ENCODE measurements around the gene SEPTIN2.

Gene SEPTIN2

DNA sequence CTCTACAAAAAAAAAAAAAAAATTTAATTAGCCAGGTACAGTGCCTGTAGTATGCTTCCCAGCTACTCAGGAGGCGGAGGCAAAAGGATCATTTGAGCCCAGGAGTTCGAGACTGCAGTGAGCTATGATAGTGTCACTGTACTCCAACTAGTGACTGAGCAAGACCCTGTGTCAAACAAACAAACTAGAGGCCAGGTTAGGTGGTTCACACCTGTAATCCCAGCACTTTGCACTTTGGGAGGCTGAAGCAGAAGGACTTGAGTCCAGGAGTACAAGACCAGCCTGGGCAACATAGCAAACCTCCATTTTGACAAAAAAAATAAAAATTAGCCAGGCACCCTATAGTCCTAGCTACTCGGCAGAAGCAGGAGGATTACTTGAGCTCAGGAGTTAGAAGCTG lies 13.6 kb upstream of the SEPTIN2 start:
- no peak overlapping the region for H3K27ac ChIP-seq (ENCODE audit: low read depth, low read length, severe bottlenecking)
- WGBS, 2 experiments (ENCODE audit: insufficient coverage in 2 of 2): 91 to 93% methylated on average over 3 of the region's 3 CpGs
- H3K9me3 ChIP-seq (ENCODE audit: control insufficient read depth, low read length): no peaks in the 10 kb centered on the region
- H3K36me3 ChIP-seq (ENCODE audit: control insufficient read depth, insufficient read depth, low read length): peaks cover 19% of the 10 kb centered on the region
- peaks cover 5% of the 10 kb centered on the region for H3K4me1 ChIP-seq (ENCODE audit: control insufficient read depth, insufficient read depth, low read length, poor library complexity, severe bottlenecking)
- H3K4me3 ChIP-seq (ENCODE audit: extremely low read depth, insufficient read depth, low read length, poor library complexity, severe bottlenecking): no peak overlapping the region

DNA sequence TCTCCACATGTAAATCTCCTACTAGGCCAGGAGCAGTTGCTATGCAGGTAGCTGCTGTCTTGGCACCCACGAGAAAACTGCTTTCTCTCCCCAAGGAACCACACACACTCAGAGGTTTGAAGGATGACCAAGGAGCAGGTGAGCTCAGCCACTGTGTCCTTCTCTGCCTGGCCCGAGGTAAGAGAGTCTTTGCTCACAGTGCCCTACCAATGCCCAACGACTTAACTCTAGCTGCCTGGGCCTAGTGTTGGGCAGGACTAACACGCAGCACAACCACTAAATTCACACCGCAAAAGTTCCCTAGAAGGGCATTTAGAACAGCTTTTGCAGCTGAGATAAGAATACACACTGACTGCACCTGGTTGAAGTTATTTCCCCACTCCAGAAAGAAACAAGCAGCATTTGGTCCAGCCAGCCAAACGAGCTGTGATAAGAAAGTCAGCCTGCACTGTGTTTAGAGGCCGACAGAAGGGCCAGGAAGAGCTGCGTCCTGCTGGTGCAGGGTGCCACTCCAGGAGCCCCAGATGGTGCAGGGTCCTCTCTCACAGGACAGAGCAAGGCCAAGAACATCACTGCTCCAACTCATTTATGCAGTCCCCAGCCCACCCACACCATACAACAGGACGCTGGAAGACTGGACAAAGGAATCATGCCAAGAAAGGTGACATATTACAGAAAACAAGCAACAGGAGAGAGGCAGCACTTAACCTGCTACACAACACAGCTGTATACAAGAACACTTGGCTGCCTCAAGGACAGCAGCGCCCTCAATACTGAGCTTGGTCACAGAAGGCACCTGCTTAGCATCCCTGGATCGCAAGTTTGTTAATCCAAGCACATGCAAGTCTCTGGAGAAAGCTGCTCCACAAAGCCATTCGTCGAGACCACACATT lies 12.7 kb upstream of the SEPTIN2 start:
- Histone ChIP-seq H3K4me1 (ENCODE audit: control insufficient read depth, insufficient read depth, low read length, poor library complexity, severe bottlenecking) (peaks cover 5% of the 10 kb centered on the region), H3K4me3 (ENCODE audit: extremely low read depth, insufficient read depth, low read length, poor library complexity, severe bottlenecking) (no peak overlapping the region), H3K36me3 (ENCODE audit: control insufficient read depth, insufficient read depth, low read length) (peaks cover 11% of the 10 kb centered on the region), H3K9me3 (ENCODE audit: control insufficient read depth, low read length) (no peaks in the 10 kb centered on the region), H3K27ac (ENCODE audit: low read depth, low read length, severe bottlenecking) (no peak overlapping the region)
- WGBS, 2 experiments (ENCODE audit: insufficient coverage in 2 of 2): 90 to 92% methylated on average over 11 of the region's 13 CpGs

DNA sequence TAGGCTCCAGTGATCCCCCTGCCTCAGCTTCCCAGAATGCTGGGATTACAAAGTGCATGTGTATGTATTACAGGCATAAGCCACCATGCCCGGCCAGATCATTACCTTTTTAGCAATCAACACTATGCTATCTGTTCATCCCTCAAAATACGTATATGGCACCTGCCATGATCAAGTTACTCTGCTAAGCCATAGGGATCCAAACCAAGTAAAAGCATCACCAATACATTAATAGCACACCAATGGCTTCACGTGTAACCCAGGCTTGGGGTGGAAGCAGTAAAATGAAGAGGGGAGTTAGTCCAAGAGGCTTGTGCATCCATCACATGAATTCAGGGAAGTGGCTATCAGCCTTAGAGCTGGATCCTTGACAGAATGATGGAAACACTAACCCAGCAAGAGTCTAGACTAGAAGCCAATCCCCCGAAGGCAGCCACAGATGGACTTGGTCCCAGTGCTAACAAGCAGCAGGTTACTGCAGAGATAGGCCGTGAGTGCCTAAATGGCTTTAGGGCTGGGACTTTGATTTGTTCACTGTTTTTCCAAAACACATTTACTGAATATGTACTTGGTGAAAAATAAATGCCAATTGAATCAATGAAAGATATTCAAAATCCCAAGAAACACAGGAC lies 11.6 kb upstream of the SEPTIN2 start:
- H3K36me3 ChIP-seq (ENCODE audit: control insufficient read depth, insufficient read depth, low read length): peaks cover 12% of the 10 kb centered on the region
- H3K27ac ChIP-seq (ENCODE audit: low read depth, low read length, severe bottlenecking): no peak overlapping the region
- no peaks in the 10 kb centered on the region for H3K9me3 ChIP-seq (ENCODE audit: control insufficient read depth, low read length)
- 92 to 100% methylated on average over 1 to 2 of the region's 5 CpGs for WGBS, 2 experiments (ENCODE audit: insufficient coverage in 2 of 2)
- peaks cover 5% of the 10 kb centered on the region for H3K4me1 ChIP-seq (ENCODE audit: control insufficient read depth, insufficient read depth, low read length, poor library complexity, severe bottlenecking)
- H3K4me3 ChIP-seq (ENCODE audit: extremely low read depth, insufficient read depth, low read length, poor library complexity, severe bottlenecking): no peak overlapping the region

DNA sequence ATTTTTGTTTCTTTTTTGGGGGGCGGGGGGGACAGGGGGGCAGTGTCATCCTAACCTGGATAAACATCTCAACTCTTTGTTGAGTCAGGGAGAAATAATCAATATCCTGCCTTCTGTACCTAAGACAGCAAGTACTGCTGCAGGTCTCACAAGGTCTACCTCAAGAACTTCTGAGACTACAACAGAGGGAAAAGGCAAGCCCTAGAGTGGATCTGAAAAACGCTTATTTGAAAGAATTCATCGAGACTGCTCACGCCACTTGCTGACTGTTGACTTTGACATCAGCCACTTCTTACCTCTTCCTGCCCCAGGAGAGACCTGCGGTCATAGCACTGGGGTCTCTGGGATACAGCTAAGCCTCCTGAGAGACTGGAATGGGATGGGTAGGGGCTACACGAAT lies 8.7 kb upstream of the SEPTIN2 start:
- H3K4me3 ChIP-seq (ENCODE audit: extremely low read depth, insufficient read depth, low read length, poor library complexity, severe bottlenecking): no peak overlapping the region
- no peak overlapping the region for H3K27ac ChIP-seq (ENCODE audit: low read depth, low read length, severe bottlenecking)
- H3K9me3 ChIP-seq (ENCODE audit: control insufficient read depth, low read length): no peaks in the 10 kb centered on the region
- 86 to 95% methylated on average over 3 to 4 of the region's 6 CpGs for WGBS, 2 experiments (ENCODE audit: insufficient coverage in 2 of 2)
- peaks cover 26% of the 10 kb centered on the region for H3K4me1 ChIP-seq (ENCODE audit: control insufficient read depth, insufficient read depth, low read length, poor library complexity, severe bottlenecking)
- H3K36me3 ChIP-seq (ENCODE audit: control insufficient read depth, insufficient read depth, low read length): peaks cover 17% of the 10 kb centered on the region

DNA sequence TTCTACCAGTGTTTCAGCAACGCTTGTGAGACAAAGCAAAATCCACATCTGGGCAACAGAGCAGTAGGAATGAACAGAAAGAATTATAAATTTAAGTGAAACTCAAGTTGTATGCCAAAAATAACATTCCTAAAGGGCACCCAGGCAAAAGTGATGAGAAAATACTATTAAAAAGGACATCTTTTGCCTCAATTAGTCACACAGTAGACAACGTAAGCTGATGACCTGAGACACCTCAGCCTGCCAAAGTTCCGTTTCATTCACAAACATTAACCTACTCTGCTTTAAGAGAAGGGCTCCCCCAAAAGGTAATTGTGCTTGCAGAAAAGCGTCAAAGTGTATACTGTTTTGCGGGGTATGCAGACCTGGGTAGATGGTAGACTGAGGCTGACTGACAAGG lies 7.5 kb upstream of the SEPTIN2 start:
- no peak overlapping the region for H3K27ac ChIP-seq (ENCODE audit: low read depth, low read length, severe bottlenecking)
- H3K4me3 ChIP-seq (ENCODE audit: extremely low read depth, insufficient read depth, low read length, poor library complexity, severe bottlenecking): no peak overlapping the region
- no peaks in the 10 kb centered on the region for H3K9me3 ChIP-seq (ENCODE audit: control insufficient read depth, low read length)
- WGBS, 2 experiments (ENCODE audit: insufficient coverage in 2 of 2): 100% methylated on average over 3 of the region's 5 CpGs; no CpG with 5 or more reads in 1 of the 2 experiments
- peaks cover 17% of the 10 kb centered on the region for H3K36me3 ChIP-seq (ENCODE audit: control insufficient read depth, insufficient read depth, low read length)
- peaks cover 26% of the 10 kb centered on the region for H3K4me1 ChIP-seq (ENCODE audit: control insufficient read depth, insufficient read depth, low read length, poor library complexity, severe bottlenecking)

DNA sequence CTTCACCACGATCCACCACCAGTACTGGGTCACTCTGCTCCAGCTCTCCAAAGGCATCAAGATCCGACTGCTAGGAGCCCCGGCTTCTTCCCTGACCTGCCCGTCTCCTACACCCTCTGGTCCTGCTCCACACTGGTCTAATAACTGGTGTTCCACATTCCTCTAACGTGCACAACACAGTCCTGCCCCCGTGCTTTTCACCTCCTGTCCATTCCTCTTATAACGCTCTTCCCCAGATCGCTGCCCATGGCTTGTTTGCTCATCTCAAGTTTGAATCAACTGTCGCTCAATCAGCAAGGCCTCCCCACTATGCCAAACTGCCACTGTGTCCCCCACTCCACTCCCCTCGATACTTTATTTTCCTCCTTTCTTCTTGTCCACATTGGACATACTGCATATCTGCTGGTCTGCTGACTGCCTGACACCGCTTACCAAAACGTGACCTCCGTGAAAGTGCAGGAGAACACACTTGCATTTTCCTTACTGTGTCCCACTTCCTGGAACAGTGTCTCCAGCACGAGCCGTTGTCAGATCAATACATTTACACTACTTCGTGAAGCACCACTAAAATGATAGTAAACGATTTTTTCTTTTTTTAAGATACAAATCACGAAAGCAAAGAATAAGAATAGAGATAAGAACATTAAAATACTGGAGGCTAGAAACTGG lies 6.8 kb upstream of the SEPTIN2 start:
- H3K4me3 ChIP-seq (ENCODE audit: extremely low read depth, insufficient read depth, low read length, poor library complexity, severe bottlenecking): no peak overlapping the region
- peaks cover 17% of the 10 kb centered on the region for H3K36me3 ChIP-seq (ENCODE audit: control insufficient read depth, insufficient read depth, low read length)
- H3K4me1 ChIP-seq (ENCODE audit: control insufficient read depth, insufficient read depth, low read length, poor library complexity, severe bottlenecking): peaks cover 29% of the 10 kb centered on the region
- H3K9me3 ChIP-seq (ENCODE audit: control insufficient read depth, low read length): no peaks in the 10 kb centered on the region
- H3K27ac ChIP-seq (ENCODE audit: low read depth, low read length, severe bottlenecking): no peak overlapping the region
- 94 to 98% methylated on average over 14 to 16 of the region's 18 CpGs for WGBS, 2 experiments (ENCODE audit: insufficient coverage in 2 of 2)

DNA sequence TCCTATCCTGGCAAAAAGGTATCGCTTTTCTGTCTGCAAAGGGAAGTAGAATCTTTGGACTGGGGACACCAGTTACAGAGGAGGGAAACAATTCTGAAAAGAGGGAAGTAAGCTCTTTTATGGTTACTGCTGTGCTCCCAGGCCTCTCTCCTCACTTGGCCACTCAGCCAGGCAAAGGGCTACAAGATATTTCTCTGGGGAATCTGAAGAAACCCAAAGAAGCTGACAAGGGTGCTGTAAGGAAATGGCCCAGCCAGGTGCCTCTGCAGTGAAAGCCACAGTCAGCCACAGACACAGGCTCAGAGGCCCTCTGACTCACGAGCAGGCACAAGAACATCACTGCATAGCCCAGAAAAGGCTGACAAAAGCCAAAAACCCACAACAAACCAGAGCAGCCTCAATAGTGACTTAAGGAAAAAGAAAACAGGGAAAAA lies 6.0 kb upstream of the SEPTIN2 start:
- no peak overlapping the region for H3K4me3 ChIP-seq (ENCODE audit: extremely low read depth, insufficient read depth, low read length, poor library complexity, severe bottlenecking)
- H3K36me3 ChIP-seq (ENCODE audit: control insufficient read depth, insufficient read depth, low read length): peaks cover 17% of the 10 kb centered on the region
- H3K4me1 ChIP-seq (ENCODE audit: control insufficient read depth, insufficient read depth, low read length, poor library complexity, severe bottlenecking): peaks cover 29% of the 10 kb centered on the region
- WGBS, 2 experiments (ENCODE audit: insufficient coverage in 2 of 2): 83% methylated on average over 2 of the region's 2 CpGs; no CpG with 5 or more reads in 1 of the 2 experiments
- no peak overlapping the region for H3K27ac ChIP-seq (ENCODE audit: low read depth, low read length, severe bottlenecking)
- no peaks in the 10 kb centered on the region for H3K9me3 ChIP-seq (ENCODE audit: control insufficient read depth, low read length)

DNA sequence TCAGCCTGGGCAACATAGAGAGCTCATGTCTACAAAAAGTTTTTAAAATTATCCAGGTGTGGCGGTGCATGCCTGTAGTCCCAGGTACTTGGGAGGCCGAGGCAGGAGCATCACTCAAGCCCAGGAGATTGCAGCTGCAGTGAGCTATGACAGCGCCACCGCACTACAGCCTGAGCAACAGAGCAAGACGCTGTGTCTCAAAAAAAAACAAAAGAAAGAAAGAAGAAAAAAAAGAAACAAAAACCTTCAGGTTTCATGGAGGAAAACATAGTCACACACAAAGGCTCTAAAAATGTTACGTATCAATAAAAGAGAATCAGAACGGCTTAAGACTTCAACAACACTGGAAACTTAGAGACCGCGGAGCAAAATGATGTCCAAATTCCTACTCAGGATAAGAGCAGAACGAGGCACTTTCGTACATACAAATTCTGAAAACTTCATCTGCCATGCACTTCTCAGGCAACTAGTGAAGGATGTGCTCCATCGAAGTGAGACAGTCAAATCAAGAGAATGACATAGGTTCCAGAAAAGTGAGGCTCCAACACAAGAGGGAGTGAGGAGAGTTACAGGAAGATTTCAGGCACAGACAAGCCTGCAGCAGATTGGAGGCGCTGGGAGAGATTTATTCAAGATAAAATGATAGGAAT lies 4.7 kb upstream of the SEPTIN2 start:
- Histone ChIP-seq H3K4me3 (ENCODE audit: extremely low read depth, insufficient read depth, low read length, poor library complexity, severe bottlenecking) (no peak overlapping the region), H3K27ac (ENCODE audit: low read depth, low read length, severe bottlenecking) (no peak overlapping the region), H3K36me3 (ENCODE audit: control insufficient read depth, insufficient read depth, low read length) (peaks cover 11% of the 10 kb centered on the region), H3K4me1 (ENCODE audit: control insufficient read depth, insufficient read depth, low read length, poor library complexity, severe bottlenecking) (peaks cover 29% of the 10 kb centered on the region), H3K9me3 (ENCODE audit: control insufficient read depth, low read length) (no peaks in the 10 kb centered on the region)
- 93 to 95% methylated on average over 8 to 10 of the region's 13 CpGs for WGBS, 2 experiments (ENCODE audit: insufficient coverage in 2 of 2)

DNA sequence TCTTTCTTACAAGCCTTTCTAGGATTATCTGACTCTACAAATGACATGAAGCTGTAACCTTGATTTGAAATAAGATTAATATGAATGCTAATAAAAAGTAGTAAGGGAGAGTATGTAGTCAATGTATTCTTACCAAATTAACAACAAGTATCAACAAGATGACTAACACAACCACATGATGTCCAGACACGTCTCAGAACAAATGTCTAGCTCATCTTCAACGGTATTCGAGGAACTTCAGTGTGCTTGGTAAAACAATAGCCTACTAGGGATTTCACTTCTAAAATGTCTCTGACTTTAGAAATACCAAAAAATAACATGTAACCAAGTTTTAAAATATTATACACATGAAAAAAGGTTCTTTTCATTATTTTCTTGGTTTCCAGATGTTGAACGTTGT lies 3.6 kb upstream of the SEPTIN2 start:
- no peak overlapping the region for H3K4me3 ChIP-seq (ENCODE audit: extremely low read depth, insufficient read depth, low read length, poor library complexity, severe bottlenecking)
- peaks cover 12% of the 10 kb centered on the region for H3K36me3 ChIP-seq (ENCODE audit: control insufficient read depth, insufficient read depth, low read length)
- H3K4me1 ChIP-seq (ENCODE audit: control insufficient read depth, insufficient read depth, low read length, poor library complexity, severe bottlenecking): peaks cover 29% of the 10 kb centered on the region
- 90 to 100% methylated on average over 1 to 3 of the region's 4 CpGs for WGBS, 2 experiments (ENCODE audit: insufficient coverage in 2 of 2)
- no peak overlapping the region for H3K27ac ChIP-seq (ENCODE audit: low read depth, low read length, severe bottlenecking)
- H3K9me3 ChIP-seq (ENCODE audit: control insufficient read depth, low read length): no peaks in the 10 kb centered on the region

DNA sequence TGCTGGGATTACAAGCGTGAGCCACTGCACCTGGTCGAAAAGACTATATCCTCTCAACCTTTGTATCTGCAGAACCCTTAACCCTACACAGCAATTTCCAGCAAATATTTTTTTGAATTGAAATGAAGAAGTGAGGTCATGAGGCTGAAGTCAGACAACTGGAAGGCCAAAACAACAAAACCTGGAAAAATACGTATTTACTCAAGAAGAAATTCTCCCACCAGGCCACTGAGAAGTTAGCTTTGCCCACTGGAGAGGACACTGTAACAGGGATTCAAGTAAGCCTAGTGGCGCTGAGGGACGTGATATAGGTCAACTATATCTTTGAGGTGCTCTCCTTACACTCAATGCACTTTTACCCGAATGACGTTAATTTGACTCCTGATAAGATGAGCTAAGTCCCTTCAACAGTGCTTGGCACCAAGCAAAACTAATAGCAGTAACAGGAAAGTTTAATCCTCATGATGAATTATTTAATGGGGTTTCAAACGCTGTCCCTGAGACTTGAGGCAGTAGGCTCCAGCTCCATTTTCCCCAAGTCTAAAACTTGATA lies 2.1 kb upstream of the SEPTIN2 start:
- H3K9me3 ChIP-seq (ENCODE audit: control insufficient read depth, low read length): no peaks in the 10 kb centered on the region
- peaks cover 34% of the 10 kb centered on the region for H3K4me1 ChIP-seq (ENCODE audit: control insufficient read depth, insufficient read depth, low read length, poor library complexity, severe bottlenecking)
- H3K4me3 ChIP-seq (ENCODE audit: extremely low read depth, insufficient read depth, low read length, poor library complexity, severe bottlenecking): peak overlapping the region; percentile 92
- H3K36me3 ChIP-seq (ENCODE audit: control insufficient read depth, insufficient read depth, low read length): peaks cover 25% of the 10 kb centered on the region
- 95 to 100% methylated on average over 4 to 7 of the region's 8 CpGs for WGBS, 2 experiments (ENCODE audit: insufficient coverage in 2 of 2)
- no peak overlapping the region for H3K27ac ChIP-seq (ENCODE audit: low read depth, low read length, severe bottlenecking)
